GM19239 (cell line): ENCODE data around the gene FUT8.
A peak's percentile ranks its signal among the peaks of the same experiment; 100 is the strongest.
"Not testable (repeated sequence)": the region's sequence is repeated elsewhere in the genome, so short reads cannot be mapped to it uniquely, and the experiment has no call there.

Source experiments
- DNase-seq: peaks from one replicate; pipeline ENCODE4 v3.0.0; 2011; ENCODE audit warnings: low spot score; ENCODE audit not compliant: insufficient read length
- FAIRE-seq: peaks from 2 replicates; lab custom pipeline; 2011; peaks lifted over from hg19 to GRCh38; lab: Jason Lieb, UNC

FUT8 gene

DNA sequence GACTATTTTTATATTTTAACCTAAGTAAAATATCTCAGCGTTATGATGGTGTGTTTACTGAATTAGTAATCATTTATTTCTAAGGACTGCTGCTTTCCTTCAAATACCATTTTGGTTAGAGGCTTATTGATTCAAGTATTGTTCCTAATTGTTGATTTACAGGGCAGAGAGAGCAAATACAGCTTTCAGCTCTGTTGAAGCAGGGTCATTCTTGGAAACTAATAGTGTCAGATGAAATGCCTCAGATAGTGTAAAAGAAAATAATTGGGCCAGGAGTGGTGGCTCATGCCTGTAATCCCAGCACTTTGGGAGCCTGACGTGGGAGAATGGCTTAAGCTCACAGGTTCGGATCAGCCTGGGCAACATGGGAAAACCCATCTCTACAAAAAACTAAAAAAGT lies 249.3 kb downstream of the FUT8 start:
- FAIRE-seq = no peak
- no peak for DNase-seq

DNA sequence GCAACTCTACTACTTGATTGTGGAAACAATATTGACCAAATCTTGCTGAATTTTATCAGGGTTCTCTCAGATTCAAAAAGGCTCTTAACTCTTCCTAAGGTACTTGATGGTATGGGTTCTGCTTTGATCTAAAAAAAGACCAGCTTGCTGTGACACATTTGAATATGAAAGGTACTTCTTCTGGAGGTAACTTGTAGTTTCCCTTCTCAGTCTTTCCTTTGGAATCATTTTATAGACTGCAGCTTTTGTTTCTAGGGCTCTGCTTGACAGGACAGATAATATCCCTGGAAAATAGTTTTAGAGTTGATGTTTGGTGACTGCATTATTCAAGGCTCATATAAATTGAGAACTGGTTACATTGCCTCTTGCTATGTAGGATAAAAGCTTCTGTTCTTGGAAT lies 251.9 kb downstream of the FUT8 start:
- FAIRE-seq = peak; percentile 74
- DNase-seq = no peak

DNA sequence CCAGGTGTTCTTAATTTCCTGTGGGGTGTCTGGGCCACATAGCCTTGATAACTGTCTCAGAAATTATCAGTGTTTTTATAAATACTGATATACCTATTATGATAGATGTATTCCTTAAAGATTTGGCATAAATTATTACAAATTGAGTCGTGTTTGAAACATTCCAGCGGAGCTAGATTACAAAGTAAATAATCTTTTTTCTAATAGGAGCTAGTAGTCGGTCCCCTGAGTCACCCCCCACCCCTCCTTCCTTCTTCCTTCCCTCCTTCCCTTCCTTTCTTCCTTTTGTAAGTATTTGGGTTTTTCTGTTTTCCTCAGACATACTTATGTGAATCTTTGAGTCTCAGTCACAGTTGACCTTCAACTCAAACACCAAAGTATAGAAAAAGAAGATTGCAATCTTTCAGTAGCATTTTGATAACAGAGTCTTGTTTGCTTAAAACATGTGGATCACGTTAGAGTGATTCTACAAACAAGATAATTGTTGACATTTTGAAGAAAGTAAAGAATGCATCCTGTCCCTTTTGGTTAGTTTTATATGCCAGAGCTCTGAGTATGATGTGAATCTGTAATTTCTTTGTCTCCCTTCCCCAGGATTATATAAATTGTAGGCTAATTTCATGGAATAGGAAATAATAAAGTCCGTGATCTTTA lies 264.0 kb downstream of the FUT8 start:
- DNase-seq (no peak), FAIRE-seq (no peak)

DNA sequence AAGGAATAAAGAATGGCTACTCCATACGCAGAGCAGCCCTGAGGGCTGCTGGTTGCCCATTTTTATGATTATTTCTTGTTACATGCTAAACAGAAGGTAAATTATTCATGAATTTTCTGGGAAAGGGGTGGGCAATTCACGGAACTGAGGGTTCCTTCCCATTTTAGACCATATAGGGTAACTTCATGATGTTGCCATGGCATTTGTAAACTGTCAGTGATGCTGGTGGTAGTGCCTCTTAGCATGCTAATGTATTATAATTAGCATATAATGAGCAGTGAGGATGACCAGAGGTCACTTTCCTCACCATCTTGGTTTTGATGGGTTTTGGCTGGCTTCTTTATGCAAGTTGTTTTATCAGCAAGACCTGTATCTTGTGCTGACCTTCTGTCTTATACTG lies 273.0 kb downstream of the FUT8 start:
- FAIRE-seq = no peak
- no peak for DNase-seq

DNA sequence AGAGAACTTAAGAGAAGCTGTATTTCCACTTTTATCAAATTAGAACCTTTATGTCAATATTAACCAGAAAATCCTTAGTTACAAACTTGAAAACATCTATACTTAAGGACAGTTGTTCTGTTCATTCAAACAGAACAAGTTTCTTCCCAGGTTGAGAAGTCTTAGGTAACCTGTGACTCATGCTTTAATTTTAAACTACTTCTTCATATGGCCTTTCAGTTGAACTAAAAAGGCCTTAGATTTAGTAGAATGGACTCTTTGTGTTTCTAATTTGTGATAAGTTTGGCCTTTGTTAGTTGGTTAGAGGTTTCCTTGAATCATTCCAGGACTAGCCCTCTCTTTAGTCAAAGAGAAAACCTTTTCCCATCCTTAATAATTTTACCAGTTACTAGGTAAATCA lies 274.2 kb downstream of the FUT8 start:
- FAIRE-seq (no peak), DNase-seq (no peak)

DNA sequence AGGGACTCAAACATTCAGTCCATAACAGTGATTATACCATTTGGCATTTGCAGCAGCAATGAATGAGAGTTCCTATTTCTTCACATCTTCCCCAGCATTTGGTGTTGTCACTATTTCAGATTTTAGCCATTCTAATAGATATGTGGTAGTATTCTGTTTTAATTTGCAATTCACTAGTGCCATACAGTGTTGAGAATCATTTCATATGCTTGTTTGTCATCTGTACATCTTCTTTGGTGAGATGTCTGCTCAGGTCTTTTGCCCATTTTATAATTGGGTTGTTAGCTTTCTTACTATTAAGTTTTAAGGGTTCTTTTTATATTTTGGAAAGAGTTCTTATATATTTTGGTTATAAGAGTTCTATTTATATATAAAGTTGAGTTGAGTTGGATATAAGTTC lies 276.5 kb downstream of the FUT8 start:
- no peak for DNase-seq
- no peak for FAIRE-seq

DNA sequence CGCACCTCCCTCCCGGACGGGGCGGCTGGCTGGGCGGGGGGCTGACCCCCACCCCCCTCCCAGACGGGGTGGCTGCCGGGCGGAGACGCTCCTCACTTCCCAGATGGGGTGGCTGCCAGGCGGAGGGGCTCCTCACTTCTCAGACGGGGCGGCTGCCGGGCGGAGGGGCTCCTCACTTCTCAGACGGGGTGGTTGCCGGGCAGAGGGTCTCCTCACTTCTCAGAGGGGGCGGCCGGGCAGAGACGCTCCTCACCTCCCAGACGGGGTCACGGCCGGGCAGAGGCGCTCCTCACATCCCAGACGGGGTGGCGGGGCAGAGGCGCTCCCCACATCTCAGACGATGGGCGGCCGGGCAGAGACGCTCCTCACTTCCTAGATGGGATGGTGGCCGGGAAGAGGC lies 280.0 kb downstream of the FUT8 start:
- not testable (repeated sequence) for FAIRE-seq

DNA sequence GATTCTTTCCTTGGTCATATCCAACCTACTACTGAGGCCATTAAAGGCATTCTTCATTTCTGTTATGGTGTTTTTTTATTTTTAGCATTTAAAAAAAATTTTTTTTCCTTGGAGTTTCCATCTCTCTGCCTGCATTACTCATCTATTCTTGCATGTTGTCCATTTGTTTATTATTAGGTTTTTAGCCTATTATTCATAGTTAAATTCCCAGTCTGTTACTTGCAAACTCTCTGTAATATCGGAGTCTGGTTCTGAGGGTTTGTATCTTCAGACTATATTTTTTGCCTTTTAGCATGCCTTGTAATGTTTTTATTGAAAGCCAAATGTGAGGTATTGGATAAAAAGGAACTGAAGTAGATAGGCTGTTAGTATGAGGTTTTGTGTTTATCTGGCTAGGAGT lies 284.3 kb downstream of the FUT8 start:
- FAIRE-seq = peak; percentile 18

More for the DNA sequence above, 280.0 kb downstream of the FUT8 start:
- DNase-seq = not testable (repeated sequence)

DNA sequence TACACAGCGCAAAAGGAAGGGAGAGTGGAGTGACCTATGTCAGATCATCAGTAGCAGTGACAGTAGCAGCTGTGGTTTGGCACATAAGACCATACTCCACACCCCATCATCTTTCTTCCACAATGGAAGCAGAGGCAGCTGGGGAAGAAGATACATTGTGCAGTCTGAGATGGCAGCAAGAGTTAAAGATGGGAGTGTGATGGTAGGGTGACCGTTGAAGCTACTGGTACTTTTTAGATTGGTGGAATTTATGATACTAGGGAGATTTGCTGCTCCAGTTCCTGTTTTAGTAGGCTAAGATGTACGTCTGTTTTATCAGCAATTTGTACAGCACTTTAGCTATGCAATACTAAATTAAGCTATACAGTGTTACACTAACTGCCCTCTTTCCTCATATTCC lies 291.0 kb downstream of the FUT8 start:
- DNase-seq = no peak
- no peak for FAIRE-seq

More for the DNA sequence above, 284.3 kb downstream of the FUT8 start:
- DNase-seq = no peak

DNA sequence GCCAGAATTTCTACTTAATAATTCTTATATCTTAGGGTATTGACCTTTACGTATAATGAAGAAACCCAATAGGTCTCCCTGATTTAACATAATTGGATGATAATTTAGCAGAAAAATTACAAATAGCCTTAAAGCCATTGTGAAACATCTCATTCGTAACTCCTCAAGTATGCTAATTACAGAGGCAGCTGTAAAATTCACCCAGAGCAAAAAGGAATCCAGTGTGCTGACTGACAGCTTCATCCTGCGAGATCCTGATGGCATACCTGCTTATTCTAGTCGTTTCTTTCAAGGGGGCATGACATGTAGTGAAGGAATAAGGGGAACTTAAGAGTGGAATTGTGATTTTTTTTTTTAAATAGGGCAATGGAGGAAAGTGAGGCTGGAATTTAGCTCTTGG lies 291.5 kb downstream of the FUT8 start:
- peak; percentile 33 for FAIRE-seq

DNA sequence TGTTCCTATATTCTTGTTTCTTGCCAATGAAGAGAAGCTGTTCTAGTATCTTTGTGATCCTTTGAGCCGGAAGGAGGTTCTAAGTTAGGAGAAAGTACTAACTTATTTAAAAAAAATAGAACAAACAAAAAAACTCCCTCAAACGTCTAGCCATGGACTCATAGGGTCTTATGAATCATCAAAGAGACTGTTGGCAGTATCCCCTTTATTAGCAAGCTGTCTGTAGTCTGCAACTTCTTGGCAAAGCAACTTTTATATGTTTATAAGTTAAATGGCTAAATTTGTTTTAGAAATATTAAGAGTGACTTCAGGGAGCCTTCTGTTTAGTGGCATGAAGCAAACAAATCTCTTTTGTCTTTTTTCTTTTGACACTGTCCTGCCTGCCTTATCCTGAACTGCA lies 291.9 kb downstream of the FUT8 start:
- no peak for DNase-seq
- peak; percentile 33 for FAIRE-seq

More for the DNA sequence above, 291.5 kb downstream of the FUT8 start:
- DNase-seq = no peak

DNA sequence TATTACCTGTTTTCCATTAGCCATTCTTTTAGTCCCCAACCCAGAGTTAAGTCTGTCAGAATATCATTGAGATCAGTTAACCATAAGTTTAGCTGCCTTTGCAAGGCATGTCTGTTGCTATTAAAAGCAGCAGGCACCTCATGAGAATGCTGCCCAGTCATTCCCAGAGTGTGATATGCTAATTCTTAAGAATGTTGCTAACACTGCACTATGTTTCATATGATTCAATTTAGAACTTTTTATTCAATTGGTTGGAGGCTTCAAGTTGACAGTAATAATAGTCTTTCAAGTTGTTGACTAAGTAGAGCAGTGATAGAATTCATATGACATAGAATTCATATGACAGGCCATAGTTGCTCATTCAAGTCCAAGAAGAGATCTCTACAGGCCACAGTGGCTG lies 292.3 kb downstream of the FUT8 start:
- DNase-seq (no peak), FAIRE-seq (peak; percentile 48)

DNA sequence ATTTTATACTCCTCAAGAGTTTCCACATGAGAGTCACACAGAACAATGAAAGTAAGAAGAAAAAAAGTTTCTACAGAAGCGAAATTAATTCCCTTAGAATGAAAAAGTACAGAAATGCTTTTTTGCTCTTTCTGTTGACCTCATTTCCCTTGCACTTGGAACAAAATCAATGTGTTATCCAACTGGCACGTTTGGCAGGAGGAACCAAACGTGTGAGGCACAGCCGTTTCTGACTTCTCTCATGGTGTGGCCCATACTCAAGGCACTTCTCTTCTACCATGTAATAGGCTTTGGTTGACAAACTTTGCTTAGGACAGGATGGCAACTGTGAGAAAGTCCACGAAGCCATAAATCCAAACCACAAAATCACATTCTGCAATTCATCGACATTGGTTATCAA lies 297.0 kb downstream of the FUT8 start:
- no peak for FAIRE-seq
- DNase-seq = no peak

DNA sequence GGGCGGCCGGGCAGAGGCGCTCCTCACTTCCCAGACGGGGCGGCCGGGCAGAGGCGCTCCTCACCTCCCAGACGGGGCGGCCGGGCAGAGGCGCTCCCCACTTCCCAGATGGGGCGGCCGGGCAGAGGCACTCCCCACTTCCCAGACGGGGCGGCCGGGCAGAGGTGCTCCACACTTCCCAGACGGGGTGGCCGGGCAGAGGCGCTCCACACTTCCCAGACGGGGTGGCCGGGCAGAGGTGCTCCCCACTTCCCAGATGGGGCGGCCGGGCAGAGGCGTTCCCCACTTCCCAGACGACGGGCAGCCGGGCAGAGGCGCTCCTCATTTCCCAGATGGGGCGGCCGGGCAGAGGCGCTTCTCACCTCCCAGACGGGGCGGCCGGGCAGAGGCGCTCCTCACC lies 304.3 kb downstream of the FUT8 start:
- FAIRE-seq, DNase-seq: not testable (repeated sequence)

DNA sequence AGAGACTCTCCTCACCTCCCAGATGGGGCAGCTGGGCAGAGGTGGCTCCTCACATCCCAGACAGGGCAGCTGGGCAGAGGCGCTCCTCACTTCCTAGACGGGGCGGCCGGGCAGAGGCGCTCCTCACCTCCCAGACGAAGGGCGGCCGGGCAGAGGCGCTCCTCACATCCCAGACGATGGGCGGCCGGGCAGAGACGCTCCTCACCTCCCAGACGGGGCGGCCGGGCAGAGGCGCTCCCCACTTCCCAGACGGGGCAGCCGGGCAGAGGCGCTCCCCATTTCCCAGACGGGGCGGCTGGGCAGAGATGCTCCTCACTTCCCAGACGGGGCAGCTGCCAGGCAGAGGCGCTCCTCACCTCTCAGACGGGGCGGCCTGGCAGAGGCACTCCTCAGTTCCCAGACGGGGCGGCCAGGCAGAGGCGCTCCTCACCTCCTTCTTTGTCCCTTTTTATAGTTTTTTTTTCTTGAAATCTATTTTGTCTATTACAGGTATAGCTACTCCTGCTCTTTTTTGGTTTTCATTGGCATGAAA lies 304.9 kb downstream of the FUT8 start:
- not testable (repeated sequence) for FAIRE-seq, DNase-seq

DNA sequence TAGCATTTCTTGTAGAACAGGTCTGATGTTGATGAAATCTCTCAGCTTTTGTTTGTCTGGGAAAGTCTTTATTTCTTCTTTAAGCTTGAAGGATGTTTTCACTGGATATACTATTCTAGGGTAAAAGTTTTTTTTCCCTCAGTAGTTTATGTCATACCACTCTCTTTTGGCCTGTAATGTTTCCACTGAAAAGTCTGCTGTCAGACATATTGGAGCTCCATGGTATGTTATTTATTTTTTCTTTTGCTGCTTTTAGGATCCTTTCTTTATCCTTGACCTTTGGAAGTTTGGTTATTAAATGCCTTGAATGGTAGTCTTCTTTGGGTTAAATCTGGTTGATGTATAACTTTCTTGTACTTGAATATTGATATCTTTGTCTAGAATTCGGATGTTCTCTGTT lies 306.1 kb downstream of the FUT8 start:
- no peak for DNase-seq
- FAIRE-seq = no peak

DNA sequence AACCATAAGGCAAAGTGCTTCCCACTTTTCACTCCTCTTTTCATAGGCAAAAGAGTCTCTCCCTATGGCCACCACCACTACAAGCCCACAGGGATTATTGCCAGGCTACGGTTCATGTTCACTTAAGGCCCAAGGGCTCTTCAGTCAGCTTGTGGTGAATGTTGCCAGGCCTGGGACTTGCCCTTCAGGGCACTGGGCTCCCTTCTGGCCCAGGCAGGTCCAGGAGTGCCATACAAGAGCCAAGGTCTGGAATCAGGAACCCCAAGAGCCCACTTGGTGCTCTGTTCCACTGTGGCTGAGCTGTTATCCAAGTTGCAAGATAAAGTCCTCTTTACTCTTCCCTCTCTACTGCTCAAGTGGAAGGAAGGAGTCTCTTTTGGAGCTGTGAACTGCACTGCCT lies 307.6 kb downstream of the FUT8 start:
- DNase-seq (no peak), FAIRE-seq (no peak)

DNA sequence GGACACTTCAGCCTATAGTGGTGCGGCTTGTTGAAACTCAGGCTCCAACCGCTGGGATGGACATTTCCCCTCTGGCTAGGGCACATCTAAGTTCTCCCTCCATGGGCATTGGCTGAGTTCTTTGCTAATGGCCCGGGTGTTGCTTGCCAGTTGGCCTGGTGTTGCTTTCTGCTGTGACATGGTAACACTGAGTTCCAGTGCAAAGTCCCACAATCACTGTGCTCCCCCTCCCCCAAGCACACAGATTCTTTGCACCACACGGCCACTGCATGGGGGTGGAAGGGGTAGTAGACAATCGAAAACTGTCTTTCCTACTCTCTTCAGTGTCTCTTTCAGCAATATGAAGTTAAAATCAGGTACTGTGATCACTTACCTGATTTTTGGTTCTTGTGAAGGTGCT lies 308.2 kb downstream of the FUT8 start:
- DNase-seq = no peak
- no peak for FAIRE-seq

DNA sequence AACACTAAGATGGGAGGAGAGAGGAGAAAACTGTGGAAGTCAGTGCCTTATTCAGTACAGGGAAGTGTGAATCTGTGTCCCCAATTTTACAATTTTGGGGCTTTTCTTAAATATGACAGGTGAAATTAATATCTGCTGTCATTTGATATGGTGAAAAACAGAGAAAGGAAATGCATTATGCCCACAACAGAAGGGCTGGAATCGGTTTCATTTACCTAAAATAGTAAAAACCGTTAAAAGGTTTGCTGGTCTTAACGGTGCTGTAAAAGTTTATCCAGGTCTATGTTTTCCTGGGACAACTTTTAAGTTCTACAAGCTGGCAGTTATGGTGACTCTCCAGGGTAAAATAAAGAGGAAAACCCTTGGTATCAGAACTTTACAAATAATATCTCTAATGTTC lies 310.8 kb downstream of the FUT8 start:
- FAIRE-seq (no peak), DNase-seq (peak; percentile 5)

DNA sequence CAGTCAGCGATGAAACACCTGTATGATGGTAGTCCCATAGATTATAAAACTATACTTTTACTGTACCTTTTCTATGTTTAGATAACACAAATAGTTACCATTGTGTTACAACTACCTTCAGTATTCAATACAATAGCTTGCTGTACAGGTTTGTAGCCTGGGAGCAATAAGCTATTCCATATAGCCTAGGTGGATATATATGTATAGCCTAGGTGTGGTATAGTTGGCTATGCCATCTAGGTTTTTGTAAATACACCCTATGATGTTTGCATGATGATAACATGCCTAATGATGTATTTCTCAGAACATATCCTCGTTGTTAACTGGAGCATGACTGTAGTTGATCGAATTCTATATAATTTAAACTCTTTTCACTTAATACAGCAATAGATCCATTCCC lies 316.1 kb downstream of the FUT8 start:
- no peak for DNase-seq
- no peak for FAIRE-seq

DNA sequence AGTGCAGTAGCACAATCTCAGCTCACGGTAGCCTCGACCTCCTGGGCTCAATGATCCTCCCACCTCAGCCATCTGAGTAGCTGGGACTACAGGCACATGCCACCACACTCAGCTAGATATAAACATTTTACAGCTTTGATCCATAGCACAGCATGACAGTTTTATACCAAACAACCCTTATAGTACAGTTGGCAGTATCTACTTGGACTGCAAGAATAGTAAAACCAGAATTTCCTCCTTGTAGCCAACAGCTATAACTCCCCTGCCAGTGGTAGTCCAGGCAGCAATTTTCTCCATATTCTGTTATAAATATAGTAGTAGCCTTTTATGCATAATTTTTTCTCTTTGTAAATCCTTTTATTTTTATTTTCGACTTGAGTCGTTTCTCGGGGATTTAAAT lies 317.0 kb downstream of the FUT8 start:
- FAIRE-seq = no peak
- DNase-seq = no peak

DNA sequence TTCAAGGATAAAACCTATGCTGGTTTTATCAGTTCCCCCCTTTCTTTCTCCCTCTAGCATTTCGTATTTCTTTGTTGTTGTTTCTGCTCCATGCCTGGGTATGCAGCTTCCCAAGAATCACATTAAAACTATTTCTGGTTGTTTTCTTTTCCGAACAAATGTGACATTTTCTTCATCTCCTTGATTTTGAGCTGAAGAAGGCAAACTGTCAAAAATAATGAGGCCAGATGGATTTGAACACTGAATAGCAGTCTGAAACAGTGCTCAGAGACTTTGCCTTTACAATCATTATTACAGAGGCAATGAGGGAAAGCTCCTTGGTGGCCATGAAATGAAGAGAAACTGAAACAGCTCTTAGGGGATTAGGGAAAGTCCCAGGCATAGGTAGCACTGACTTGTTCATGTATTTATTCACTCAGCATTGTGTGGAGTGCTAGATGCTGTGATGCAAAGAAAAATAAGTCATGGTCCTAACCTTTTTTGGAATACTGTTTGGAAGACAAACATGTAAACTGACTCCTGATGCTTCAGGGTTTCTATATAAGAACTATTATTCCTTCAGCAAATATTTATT lies 319.5 kb downstream of the FUT8 start:
- DNase-seq = peak; percentile 19
- FAIRE-seq = peak; percentile 97
